DND-41 (cell line): ENCODE results near the gene GPR137B.

Experiments used
- ATAC-seq: fragments of 200-7000 bp; cut with Tn5 transposase; 3 replicates; pipeline ENCODE4 v1.9.1; 2021; ENCODE audit warnings: low read depth; ENCODE audit not compliant: insufficient read depth
- DNase-seq: peaks from one replicate; pipeline ENCODE4 v3.0.0-alpha.2; 2020
- H2AFZ ChIP-seq: 2 replicates; pipeline ENCODE4 v1.6.0; 2012; ENCODE audit warnings: low read depth, low read length
- H3K27ac ChIP-seq: 2 replicates; pipeline ENCODE4 v1.5.1; 2012; ENCODE audit warnings: low read length, inconsistent platforms
- H3K27me3 ChIP-seq: fragments of 200-600 bp; sonication (generic); 2 replicates; pipeline ENCODE4 v1.6.0; 2012; ENCODE audit warnings: low read length, mild to moderate bottlenecking, inconsistent platforms; ENCODE audit not compliant: insufficient read depth, poor library complexity
- H3K36me3 ChIP-seq: 2 replicates; pipeline ENCODE4 v1.5.1; 2012; ENCODE audit warnings: low read length, inconsistent platforms; ENCODE audit not compliant: insufficient read depth
- H3K4me1 ChIP-seq: 2 replicates; pipeline ENCODE4 v1.5.1; 2012; ENCODE audit warnings: mild to moderate bottlenecking, low read length; ENCODE audit not compliant: insufficient read depth
- H3K4me2 ChIP-seq: 2 replicates; pipeline ENCODE4 v1.6.0; 2012; ENCODE audit warnings: mild to moderate bottlenecking, moderate library complexity, low read length, inconsistent platforms; ENCODE audit not compliant: insufficient read depth
- H3K4me3 ChIP-seq, 2 experiments: fragments of 200-600 bp in 1 of 2; shearing (Covaris generic) in 1 of 2; 2 replicates each; pipeline ENCODE4 v1.5.1; 2012 to 2016; ENCODE audit warnings: inconsistent platforms in 2 of 2, low read length in 2 of 2, mild to moderate bottlenecking in 2 of 2, low read depth in 1 of 2, moderate library complexity in 1 of 2
- H3K79me2 ChIP-seq: 2 replicates; pipeline ENCODE4 v1.6.0; 2012; ENCODE audit warnings: low read length, inconsistent platforms; ENCODE audit not compliant: insufficient read depth
- H3K9ac ChIP-seq: 2 replicates; pipeline ENCODE4 v1.6.0; 2012; ENCODE audit warnings: low read depth, mild to moderate bottlenecking, inconsistent platforms, low read length, moderate library complexity
- H3K9me3 ChIP-seq: 2 replicates; pipeline ENCODE4 v1.5.1; 2012; ENCODE audit warnings: low read length, moderate library complexity, mild to moderate bottlenecking, inconsistent platforms; ENCODE audit not compliant: insufficient read depth, severe bottlenecking
- H4K20me1 ChIP-seq: 2 replicates; pipeline ENCODE4 v1.6.0; 2012; ENCODE audit warnings: low read length; ENCODE audit not compliant: insufficient read depth
- EZH2 ChIP-seq: IDR thresholded peaks from 3 replicates; pipeline ENCODE4 v1.6.1; 2012; ENCODE audit warnings: borderline replicate concordance, low read depth, mild to moderate bottlenecking, moderate library complexity, low read length, inconsistent platforms; ENCODE audit not compliant: severe bottlenecking
- TF ChIP-seq, protein P1 (sequence below): IDR thresholded peaks from 2 replicates; pipeline ENCODE4 v1.5.1; 2012; ENCODE audit warnings: borderline replicate concordance, low read length, moderate library complexity, mild to moderate bottlenecking; ENCODE audit not compliant: poor library complexity, severe bottlenecking; ENCODE audit errors: extremely low read depth

Gene GPR137B

DNA sequence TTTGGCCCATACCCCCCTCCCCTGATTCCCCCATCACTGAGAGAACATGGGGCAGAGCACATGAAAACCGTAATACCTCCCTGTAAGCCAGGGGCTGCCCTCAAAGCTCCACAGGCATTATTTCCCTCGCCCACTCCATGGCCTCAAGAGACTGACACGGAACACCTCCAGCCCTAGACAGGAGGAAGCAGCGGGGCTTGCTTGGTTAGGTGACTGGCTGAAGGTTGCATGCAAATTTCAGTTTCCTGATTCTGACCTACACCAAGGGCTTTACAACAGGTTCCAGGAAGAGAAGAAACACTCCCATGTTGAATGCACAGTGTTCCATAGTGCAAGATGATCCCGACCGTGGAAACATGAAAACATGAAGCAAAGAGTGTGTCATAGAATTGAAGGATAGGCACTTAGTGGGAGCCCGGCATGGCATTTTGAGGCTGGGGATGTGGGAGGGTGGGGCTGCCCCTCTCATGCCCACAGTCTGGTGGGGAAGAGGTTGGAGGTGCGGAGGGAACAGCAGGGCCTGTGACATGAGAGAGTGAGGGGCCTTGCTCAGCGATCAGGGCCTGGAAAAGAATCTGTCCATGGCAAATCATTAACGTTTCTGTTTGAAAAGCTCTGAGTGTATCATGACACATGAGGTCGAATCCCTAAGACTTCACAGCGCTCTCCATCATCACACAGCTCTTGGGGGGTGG, 33.5 kb downstream of the GPR137B start:
- peaks cover 29% of the 10 kb centered on the region for H3K36me3 ChIP-seq
- H3K4me2 ChIP-seq: no peak overlapping the region
- DNase-seq (no peak), ATAC-seq (no peak)
- H3K79me2 ChIP-seq: no peaks in the 10 kb centered on the region
- H3K27ac ChIP-seq: no peak overlapping the region
- no peak overlapping the region for H3K4me3 ChIP-seq
- no peak overlapping the region for H3K9ac ChIP-seq
- H3K27me3 ChIP-seq: no peaks in the 10 kb centered on the region
- TF ChIP-seq EZH2: no peak
- TF ChIP-seq, protein P1, sequence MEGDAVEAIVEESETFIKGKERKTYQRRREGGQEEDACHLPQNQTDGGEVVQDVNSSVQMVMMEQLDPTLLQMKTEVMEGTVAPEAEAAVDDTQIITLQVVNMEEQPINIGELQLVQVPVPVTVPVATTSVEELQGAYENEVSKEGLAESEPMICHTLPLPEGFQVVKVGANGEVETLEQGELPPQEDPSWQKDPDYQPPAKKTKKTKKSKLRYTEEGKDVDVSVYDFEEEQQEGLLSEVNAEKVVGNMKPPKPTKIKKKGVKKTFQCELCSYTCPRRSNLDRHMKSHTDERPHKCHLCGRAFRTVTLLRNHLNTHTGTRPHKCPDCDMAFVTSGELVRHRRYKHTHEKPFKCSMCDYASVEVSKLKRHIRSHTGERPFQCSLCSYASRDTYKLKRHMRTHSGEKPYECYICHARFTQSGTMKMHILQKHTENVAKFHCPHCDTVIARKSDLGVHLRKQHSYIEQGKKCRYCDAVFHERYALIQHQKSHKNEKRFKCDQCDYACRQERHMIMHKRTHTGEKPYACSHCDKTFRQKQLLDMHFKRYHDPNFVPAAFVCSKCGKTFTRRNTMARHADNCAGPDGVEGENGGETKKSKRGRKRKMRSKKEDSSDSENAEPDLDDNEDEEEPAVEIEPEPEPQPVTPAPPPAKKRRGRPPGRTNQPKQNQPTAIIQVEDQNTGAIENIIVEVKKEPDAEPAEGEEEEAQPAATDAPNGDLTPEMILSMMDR: no peak
- H2AFZ ChIP-seq: no peak overlapping the region
- H3K9me3 ChIP-seq: no peaks in the 10 kb centered on the region
- H3K4me1 ChIP-seq: no peaks in the 10 kb centered on the region
- H4K20me1 ChIP-seq: peaks cover 9% of the 10 kb centered on the region; the same call in 1 of the 2 replicates

DNA sequence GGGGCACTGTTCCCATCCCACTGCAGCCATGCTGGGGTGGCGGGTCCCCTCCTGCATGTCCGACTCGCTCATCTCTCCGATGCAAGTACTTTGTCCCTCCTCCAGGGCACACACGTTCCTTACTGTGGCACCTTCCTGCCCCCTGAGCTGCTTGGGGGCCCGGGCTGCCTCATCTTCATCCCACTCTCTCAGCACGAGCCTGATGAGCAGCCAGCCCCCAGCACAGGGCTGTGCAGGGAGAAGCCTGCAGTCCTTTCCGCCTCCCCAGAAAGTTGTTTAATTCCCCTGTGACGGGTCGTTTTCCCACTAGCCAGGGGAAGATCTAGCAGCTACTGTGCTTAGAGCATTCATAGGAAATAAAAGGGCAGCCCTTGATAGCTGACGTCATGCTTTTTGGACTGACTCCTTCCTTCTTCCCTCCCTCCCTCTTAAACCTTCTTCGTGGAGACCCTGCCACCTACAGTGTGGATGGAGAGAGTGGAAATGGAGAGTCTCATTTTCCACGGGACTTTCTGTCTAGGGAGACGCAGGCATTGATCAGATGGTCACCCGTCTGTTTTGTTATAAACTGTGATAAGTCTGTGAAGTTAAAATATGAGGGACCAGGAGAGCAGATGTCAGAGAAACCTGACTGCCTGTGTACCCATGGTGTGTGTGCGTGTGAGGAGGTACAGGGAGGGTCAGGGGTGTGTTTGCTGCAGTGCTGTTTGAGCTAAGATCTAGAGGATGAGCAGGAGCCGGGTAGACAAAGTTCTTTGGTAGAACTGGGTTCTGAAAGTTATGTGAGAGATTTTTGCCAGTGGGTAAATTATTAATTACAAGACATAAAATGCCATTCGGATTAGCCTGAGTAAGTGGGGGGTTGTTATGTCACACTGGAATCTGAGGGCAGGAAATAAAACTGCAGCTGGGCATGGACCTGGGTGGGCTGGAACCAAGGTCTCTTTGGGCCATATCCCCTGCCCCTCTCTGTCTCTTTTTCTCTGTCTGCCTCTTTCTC, 34.3 kb downstream of the GPR137B start:
- no peaks in the 10 kb centered on the region for H3K79me2 ChIP-seq
- no peak for ATAC-seq
- no peak overlapping the region for H2AFZ ChIP-seq
- no peak for DNase-seq
- H3K27ac ChIP-seq: no peak overlapping the region
- H3K4me1 ChIP-seq: no peaks in the 10 kb centered on the region
- TF ChIP-seq, protein P1: no peak
- TF ChIP-seq EZH2: no peak
- H3K9ac ChIP-seq: no peak overlapping the region
- peaks cover 9% of the 10 kb centered on the region; the same call in 1 of the 2 replicates for H4K20me1 ChIP-seq
- no peak overlapping the region for H3K4me3 ChIP-seq
- H3K4me2 ChIP-seq: no peak overlapping the region
- H3K9me3 ChIP-seq: no peaks in the 10 kb centered on the region
- H3K36me3 ChIP-seq: peaks cover 37% of the 10 kb centered on the region
- H3K27me3 ChIP-seq: no peaks in the 10 kb centered on the region

DNA sequence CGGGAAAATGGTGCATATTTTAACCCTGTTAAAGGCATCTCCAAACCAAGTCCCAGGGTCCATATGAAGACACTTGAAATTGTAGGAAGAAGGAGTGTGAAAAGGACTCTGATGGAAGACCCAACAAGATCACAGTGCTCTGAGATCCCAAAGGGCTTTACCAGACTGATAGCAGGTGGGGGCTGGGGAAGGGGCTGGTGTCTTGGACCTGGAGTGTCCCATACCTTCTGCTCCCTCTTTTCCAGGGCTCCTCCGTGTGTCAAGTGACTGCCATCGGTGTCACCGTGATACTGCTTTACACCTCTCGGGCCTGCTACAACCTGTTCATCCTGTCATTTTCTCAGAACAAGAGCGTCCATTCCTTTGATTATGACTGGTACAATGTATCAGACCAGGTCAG, 37.3 kb downstream of the GPR137B start:
- H3K36me3 ChIP-seq: peaks cover 32% of the 10 kb centered on the region
- peaks cover 9% of the 10 kb centered on the region; the same call in 1 of the 2 replicates for H4K20me1 ChIP-seq
- H3K9me3 ChIP-seq: no peaks in the 10 kb centered on the region
- ATAC-seq (no peak), DNase-seq (no peak)
- no peak overlapping the region for H3K27ac ChIP-seq
- no peaks in the 10 kb centered on the region for H3K79me2 ChIP-seq
- no peak overlapping the region for H3K4me3 ChIP-seq
- no peaks in the 10 kb centered on the region for H3K4me1 ChIP-seq
- TF ChIP-seq, protein P1: no peak
- TF ChIP-seq EZH2: no peak
- no peak overlapping the region for H2AFZ ChIP-seq
- H3K4me2 ChIP-seq: no peak overlapping the region
- no peak overlapping the region for H3K9ac ChIP-seq
- H3K27me3 ChIP-seq: no peaks in the 10 kb centered on the region
